Naive B cell (primary cell): ENCODE results near the gene DLG1. TPM values are rescaled to one million over a fixed set of nuclear protein-coding genes. Genes with fewer than 3 reads are reported as not detected.
"Not testable (repeated sequence)": the region's sequence is repeated elsewhere in the genome, so short reads cannot be mapped to it uniquely, and the experiment has no call there.

Experiments
- ATAC-seq, 2 donors: fragments of 150-1000 bp; cut with Tn5 transposase; 2 replicates each; pipeline ENCODE4 v1.10.0; 2021; ENCODE audit warnings: low read depth in 2 of 2, mild to moderate bottlenecking in 2 of 2, moderate library complexity in 2 of 2
- DNase-seq: peaks from one replicate; pipeline ENCODE4 v3.0.0; 2022
- H3K27ac Mint-ChIP-seq, 6 donors: one replicate each; pipeline ENCODE4 v1.8.0; 2020 to 2022; ENCODE audit warnings: mild to moderate bottlenecking in 6 of 6, mixed read lengths in 6 of 6, moderate library complexity in 5 of 6, inconsistent platforms in 2 of 6
- H3K27me3 Mint-ChIP-seq, 3 donors: one replicate each; pipeline ENCODE4 v1.8.0; 2021 to 2022; ENCODE audit warnings: mixed read lengths in 3 of 3, mild to moderate bottlenecking in 1 of 3
- H3K36me3 Mint-ChIP-seq, 2 donors: one replicate each; pipeline ENCODE4 v1.8.0; 2020 to 2022; ENCODE audit warnings: mixed read lengths in 2 of 2, inconsistent platforms in 1 of 2, mild to moderate bottlenecking in 1 of 2
- H3K4me1 Mint-ChIP-seq, 3 donors: one replicate each; pipeline ENCODE4 v1.8.0; 2020 to 2022; ENCODE audit warnings: mixed read lengths in 3 of 3, inconsistent platforms in 1 of 3, mild to moderate bottlenecking in 1 of 3, moderate library complexity in 1 of 3
- H3K4me3 Mint-ChIP-seq, 8 donors: one replicate each; pipeline ENCODE4 v1.8.0; 2020 to 2022; ENCODE audit warnings: mild to moderate bottlenecking in 8 of 8, mixed read lengths in 8 of 8, moderate library complexity in 8 of 8, inconsistent platforms in 2 of 8
- H3K9me3 Mint-ChIP-seq, 7 donors: one replicate each; pipeline ENCODE4 v1.8.0; 2020 to 2022; ENCODE audit warnings: mixed read lengths in 7 of 7, mild to moderate bottlenecking in 5 of 7, inconsistent platforms in 2 of 7, moderate library complexity in 1 of 7
- polyA plus RNA-seq, 6 donors: library from polyadenylated mRNA; unstranded; fragments of 300-500 nt; fragmentation: Illumina TruSeq; gene quantifications; one replicate each; pipeline ENCODE4 v1.2.3, GENCODE V29; 2021; ENCODE audit warnings: low read depth in 6 of 6

The DLG1 gene
- polyA plus RNA-seq, 6 donors from 2014 or later: 20.7 to 40.5 (median 33.2) TPM

DNA sequence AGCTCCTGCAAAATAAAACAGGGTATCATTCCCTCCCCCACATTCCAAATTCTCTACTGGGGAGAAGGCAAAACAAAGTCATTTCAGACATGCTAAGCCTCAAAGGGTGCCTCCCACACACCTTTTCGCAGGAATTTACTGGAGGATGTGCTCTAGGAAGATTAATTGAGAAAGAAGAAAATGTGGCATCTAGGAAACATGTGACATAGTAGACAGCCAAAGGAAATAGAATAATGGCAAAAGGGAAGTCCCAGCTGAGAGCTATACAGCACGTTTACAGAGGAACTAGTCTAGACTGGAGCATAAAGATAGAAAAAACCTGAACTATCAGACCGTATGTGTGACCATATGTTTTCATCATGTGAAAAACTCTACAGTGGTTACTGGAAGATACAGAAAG lies 210.0 kb downstream of the DLG1 start:
- peaks cover 19 to 31% (median 20%) of the 10 kb centered on the region in 3 donors for H3K4me1 Mint-ChIP-seq
- H3K9me3 Mint-ChIP-seq: peaks cover 0 to 3% (median 0%) of the 10 kb centered on the region in 7 donors
- peak overlapping the region; percentile 63 to 96 (median 88) for H3K27ac Mint-ChIP-seq

DNA sequence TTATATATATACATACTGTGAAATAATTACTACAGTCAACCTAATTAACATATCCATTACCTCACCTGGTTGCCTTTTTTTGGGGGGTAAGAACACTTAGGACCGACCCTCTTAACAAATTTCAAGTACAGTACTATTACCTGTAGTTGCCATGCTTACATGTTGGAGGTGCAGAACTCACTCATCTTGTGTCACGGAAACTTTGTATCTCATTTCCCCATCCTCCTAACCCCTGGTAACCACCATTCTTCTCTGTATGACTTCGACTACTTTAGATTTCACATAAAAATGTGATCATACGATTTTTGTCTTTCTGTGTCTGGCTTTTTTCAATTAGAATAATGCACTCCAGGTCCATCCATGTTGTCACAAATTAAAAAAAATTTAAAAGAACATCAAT lies 213.3 kb downstream of the DLG1 start:
- H3K4me3 Mint-ChIP-seq: no peak overlapping the region
- no peak for ATAC-seq
- H3K4me1 Mint-ChIP-seq: peaks cover 19 to 28% (median 20%) of the 10 kb centered on the region in 3 donors
- no peak for DNase-seq
- H3K27ac Mint-ChIP-seq: no peak overlapping the region
- H3K36me3 Mint-ChIP-seq: peaks cover 21 to 41% of the 10 kb centered on the region in 2 donors
- H3K27me3 Mint-ChIP-seq: no peaks in the 10 kb centered on the region
- peaks cover 0 to 3% (median 0%) of the 10 kb centered on the region in 7 donors for H3K9me3 Mint-ChIP-seq

More for the DNA sequence above, 210.0 kb downstream of the DLG1 start:
- peaks cover 21 to 30% of the 10 kb centered on the region in 2 donors for H3K36me3 Mint-ChIP-seq
- no peaks in the 10 kb centered on the region for H3K27me3 Mint-ChIP-seq
- ATAC-seq (peak; percentile 98 to 99), DNase-seq (peak; percentile 46)
- H3K4me3 Mint-ChIP-seq: peak overlapping the region in 4 of 8 donors; percentile 4 to 59 (median 56)

- Mint-ChIP-seq H3K4me3 (no peak overlapping the region), H3K4me1 (peaks cover 12 to 13% (median 12%) of the 10 kb centered on the region in 3 donors), H3K27ac (peak overlapping the region in 1 of 6 donors; percentile 35), H3K36me3 (peaks cover 14 to 32% of the 10 kb centered on the region in 2 donors), H3K9me3 (no peaks in the 10 kb centered on the region), H3K27me3 (no peaks in the 10 kb centered on the region)
- no peak for DNase-seq
- no peak for ATAC-seq
Measured at GRCh38 chr3:197083486-197083885, 214.9 kb downstream of the DLG1 start.

DNA sequence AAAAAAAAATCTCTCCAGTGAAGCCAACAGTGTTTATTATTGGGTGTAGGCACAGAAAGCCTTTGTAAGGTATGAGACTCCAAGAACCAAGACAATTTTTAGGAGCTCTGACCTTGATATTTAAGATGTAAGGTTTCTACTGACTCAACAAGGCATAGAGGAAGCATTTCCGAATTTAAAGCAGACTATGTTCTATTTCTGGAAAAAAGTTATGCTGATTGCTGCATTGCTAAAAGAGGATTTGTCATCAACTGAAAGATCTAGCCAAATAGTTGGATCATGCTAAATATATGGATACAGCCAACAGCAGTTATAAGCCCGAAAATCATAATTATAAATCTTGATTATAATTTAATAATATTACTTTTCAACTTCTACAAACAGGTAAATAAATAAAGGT lies 215.5 kb downstream of the DLG1 start:
- Mint-ChIP-seq H3K36me3 (peaks cover 8 to 26% of the 10 kb centered on the region in 2 donors), H3K9me3 (no peaks in the 10 kb centered on the region), H3K4me1 (peaks cover 6 to 7% (median 6%) of the 10 kb centered on the region in 3 donors), H3K27me3 (no peaks in the 10 kb centered on the region), H3K4me3 (no peak overlapping the region), H3K27ac (no peak overlapping the region)
- DNase-seq (no peak), ATAC-seq (no peak)

DNA sequence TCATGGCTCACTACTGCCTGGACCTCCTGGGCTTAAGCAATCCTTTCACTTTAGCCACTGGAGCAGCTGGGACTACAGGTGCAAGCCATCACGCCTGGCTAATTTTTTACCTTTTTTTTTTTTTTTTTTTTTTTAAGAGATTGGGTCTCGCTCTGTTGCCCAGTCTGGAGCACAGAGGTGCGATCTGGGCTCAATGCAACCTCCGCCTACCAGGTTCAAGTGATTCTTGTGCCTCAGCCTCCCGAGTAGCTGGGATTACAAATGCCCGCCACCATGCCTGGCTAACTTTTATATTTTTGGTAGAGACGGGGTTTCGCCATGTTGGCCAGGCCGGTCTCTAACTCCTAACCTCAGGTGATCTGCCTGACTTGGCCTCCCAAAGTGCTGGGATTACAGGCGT lies 218.1 kb downstream of the DLG1 start:
- no peak for ATAC-seq
- Mint-ChIP-seq H3K9me3 (no peaks in the 10 kb centered on the region), H3K4me1 (no peaks in the 10 kb centered on the region), H3K4me3 (peak overlapping the region in 1 of 8 donors; percentile 52), H3K27me3 (no peaks in the 10 kb centered on the region), H3K27ac (peak overlapping the region in 1 of 6 donors; percentile 26), H3K36me3 (peaks cover 0 to 24% of the 10 kb centered on the region in 2 donors)
- DNase-seq: no peak

DNA sequence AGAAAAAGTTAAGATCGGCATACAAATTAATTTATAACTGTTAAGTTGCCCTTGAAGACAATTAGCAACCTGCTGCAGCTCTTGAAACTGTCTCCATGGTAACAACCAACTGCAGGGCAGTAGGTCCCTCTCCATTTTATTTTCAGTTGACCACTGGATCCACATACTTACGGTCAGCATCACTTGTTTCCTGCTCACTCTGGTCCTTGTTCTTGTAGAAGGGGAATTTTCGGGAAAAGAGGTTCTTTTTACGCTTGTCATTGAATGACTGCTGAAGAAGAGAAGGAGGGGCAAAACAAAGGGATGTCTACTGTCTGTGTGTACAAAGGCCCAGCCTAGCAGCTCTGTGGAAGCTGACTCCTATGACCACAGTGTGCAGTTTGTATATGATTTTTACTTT lies 222.0 kb downstream of the DLG1 start:
- Mint-ChIP-seq H3K36me3 (peaks cover 17 to 31% of the 10 kb centered on the region in 2 donors), H3K4me1 (no peaks in the 10 kb centered on the region), H3K4me3 (no peak overlapping the region), H3K27me3 (no peaks in the 10 kb centered on the region), H3K9me3 (no peaks in the 10 kb centered on the region), H3K27ac (no peak overlapping the region)
- DNase-seq (no peak), ATAC-seq (no peak)

DNA sequence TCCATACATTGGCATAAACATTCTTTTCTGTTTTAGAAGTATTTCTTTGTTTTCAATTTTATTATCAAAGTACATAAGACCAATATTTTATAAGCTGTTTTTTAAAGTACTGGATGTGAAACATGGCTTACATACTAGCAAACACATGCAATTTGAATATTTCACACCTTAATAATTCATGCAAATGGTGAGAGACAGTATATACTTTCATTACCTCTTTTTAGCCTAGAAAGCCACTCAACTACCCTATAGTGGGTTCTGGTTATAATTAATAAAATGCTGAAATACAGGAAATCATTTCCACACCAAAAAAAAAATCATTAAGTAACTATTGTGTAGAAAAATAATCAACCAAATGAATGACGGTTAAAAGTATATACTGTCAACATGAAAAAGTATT lies 230.3 kb downstream of the DLG1 start:
- DNase-seq: peak; percentile 39
- H3K27ac Mint-ChIP-seq: peak overlapping the region in 2 of 6 donors; percentile 17 to 22
- peak overlapping the region in 3 of 8 donors; percentile 17 to 64 (median 40) for H3K4me3 Mint-ChIP-seq
- no peaks in the 10 kb centered on the region for H3K27me3 Mint-ChIP-seq
- no peaks in the 10 kb centered on the region for H3K9me3 Mint-ChIP-seq
- peaks cover 21 to 27% of the 10 kb centered on the region in 2 donors for H3K36me3 Mint-ChIP-seq
- peaks cover 9 to 23% (median 13%) of the 10 kb centered on the region in 3 donors for H3K4me1 Mint-ChIP-seq
- ATAC-seq: peak; percentile 98 to 100

DNA sequence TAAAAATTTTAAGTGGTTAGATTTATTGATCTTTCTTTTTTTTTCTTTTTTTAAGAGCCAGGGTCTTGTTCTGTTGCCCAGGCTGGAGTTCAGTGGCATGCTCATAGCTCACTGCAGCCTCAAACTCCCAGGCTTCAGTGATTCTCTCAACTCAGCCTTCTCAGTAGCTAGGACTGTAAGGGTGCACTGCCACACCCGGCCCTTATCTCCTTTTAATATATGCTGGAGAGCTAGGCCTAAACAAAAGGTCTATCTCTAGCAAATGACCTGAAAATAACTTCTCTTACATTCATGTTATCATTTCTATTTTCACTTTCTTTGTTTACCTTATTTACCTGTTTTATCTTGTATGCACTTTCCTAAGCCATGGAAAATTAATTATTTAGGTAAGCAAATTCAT lies 233.6 kb downstream of the DLG1 start:
- Mint-ChIP-seq H3K9me3 (no peaks in the 10 kb centered on the region), H3K27me3 (no peaks in the 10 kb centered on the region), H3K4me3 (no peak overlapping the region), H3K27ac (no peak overlapping the region), H3K36me3 (peaks cover 32 to 34% of the 10 kb centered on the region in 2 donors), H3K4me1 (peaks cover 9 to 19% (median 13%) of the 10 kb centered on the region in 3 donors)
- DNase-seq: no peak
- ATAC-seq: no peak

DNA sequence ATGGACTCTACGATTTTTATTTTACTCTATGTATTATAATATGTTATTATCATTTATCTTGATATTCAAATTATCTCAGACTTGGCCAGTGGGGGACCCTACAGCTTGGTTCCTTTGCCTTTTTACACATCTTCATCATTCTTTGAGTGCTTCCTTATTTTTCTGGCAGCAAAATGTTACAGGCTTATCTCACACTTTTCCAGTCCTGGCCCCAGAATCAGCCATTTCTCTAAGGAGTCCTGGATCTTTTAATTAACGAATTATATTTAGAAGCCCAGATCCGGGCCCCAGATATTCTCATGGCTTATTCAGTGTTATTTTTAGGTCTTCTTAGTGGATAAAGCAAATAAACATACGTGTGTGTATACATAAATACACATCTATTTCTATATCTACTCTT lies 236.0 kb downstream of the DLG1 start:
- DNase-seq (no peak), ATAC-seq (no peak)
- peaks cover 4 to 6% (median 5%) of the 10 kb centered on the region in 3 donors for H3K4me1 Mint-ChIP-seq
- H3K27me3 Mint-ChIP-seq: no peaks in the 10 kb centered on the region
- peaks cover 51 to 53% of the 10 kb centered on the region in 2 donors for H3K36me3 Mint-ChIP-seq
- no peak overlapping the region for H3K4me3 Mint-ChIP-seq
- no peaks in the 10 kb centered on the region for H3K9me3 Mint-ChIP-seq
- no peak overlapping the region for H3K27ac Mint-ChIP-seq

- DNase-seq, ATAC-seq, H3K27ac Mint-ChIP-seq, H3K27me3 Mint-ChIP-seq, H3K4me3 Mint-ChIP-seq, H3K4me1 Mint-ChIP-seq, H3K9me3 Mint-ChIP-seq: not testable (repeated sequence)
- H3K36me3 Mint-ChIP-seq: peaks cover 7 to 14% of the 10 kb centered on the region in 2 donors
Measured at GRCh38 chr3:197051637-197052036, 246.8 kb downstream of the DLG1 start.

- no peak for ATAC-seq
- Mint-ChIP-seq H3K9me3 (peaks cover 0 to 5% (median 0%) of the 10 kb centered on the region in 7 donors), H3K4me3 (no peak overlapping the region), H3K4me1 (no peaks in the 10 kb centered on the region), H3K27me3 (no peaks in the 10 kb centered on the region), H3K36me3 (peaks cover 7 to 14% of the 10 kb centered on the region in 2 donors), H3K27ac (peak overlapping the region in 1 of 6 donors; percentile 14)
- DNase-seq: no peak
Measured at GRCh38 chr3:197050511-197050910, 247.9 kb downstream of the DLG1 start.

- Mint-ChIP-seq H3K9me3 (no peaks in the 10 kb centered on the region), H3K36me3 (peaks cover 0 to 4% of the 10 kb centered on the region in 2 donors), H3K4me1 (no peaks in the 10 kb centered on the region), H3K27ac (no peak overlapping the region), H3K4me3 (no peak overlapping the region), H3K27me3 (no peaks in the 10 kb centered on the region)
- no peak for ATAC-seq
- no peak for DNase-seq
Measured at GRCh38 chr3:197042539-197042938, 255.9 kb downstream of the DLG1 start.

DNA sequence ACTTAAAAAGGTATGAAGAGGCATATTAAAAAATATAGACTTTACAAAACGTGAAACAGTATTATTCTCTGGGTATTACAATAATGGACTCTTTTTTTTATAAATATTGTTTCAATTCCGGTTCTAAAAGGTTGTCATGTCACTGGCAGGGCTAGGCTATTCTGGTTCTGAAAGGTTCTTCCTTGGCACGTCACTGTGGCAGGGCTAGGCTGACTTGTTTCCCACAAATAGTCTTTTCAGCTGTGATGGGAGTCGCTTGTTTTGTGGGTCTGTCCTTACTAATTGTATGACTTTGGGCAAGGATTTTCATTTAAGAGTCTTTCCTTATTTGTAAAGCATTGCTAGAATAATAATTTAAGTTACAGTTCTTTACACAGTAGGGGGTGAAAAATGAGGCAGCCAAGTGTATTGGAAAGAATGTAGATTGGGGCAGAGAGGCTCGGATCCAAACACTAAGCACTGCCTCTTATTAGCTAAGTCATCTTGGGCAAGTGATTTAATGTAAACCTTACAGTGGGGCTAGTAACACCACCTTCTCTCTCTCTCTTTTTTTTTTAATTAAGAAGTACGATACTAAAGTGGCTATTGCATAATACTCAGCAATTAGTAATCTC lies 256.4 kb downstream of the DLG1 start:
- DNase-seq: no peak
- Mint-ChIP-seq H3K4me1 (peaks cover under 1 to 3% (median 2%) of the 10 kb centered on the region in 3 donors), H3K9me3 (no peaks in the 10 kb centered on the region), H3K4me3 (no peak overlapping the region), H3K27ac (no peak overlapping the region), H3K27me3 (no peaks in the 10 kb centered on the region), H3K36me3 (peaks cover 0 to 3% of the 10 kb centered on the region in 2 donors)
- no peak for ATAC-seq

DNA sequence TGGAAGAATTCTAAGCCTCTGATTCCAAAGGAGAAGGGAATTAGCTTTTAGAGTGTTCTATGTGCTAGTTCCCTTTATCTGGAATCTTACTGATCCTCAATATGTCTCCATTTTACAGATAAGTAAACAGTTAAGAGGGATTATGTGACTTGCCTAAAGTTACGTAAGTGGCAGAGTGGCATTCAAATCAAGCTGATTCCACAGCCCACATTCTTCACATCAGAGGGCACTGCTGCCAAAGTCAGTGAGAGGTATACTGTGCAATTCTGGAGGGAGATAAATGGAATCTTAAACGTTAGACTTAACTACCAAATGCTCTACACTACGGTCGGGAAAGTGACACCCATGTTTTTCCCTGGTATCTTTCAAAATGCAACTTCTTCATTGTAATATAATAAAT lies 257.8 kb downstream of the DLG1 start:
- Mint-ChIP-seq H3K9me3 (no peaks in the 10 kb centered on the region), H3K4me3 (no peak overlapping the region), H3K36me3 (no peaks in the 10 kb centered on the region), H3K27me3 (peaks cover 0 to 2% (median 0%) of the 10 kb centered on the region in 3 donors), H3K27ac (peak overlapping the region in 1 of 6 donors; percentile 26), H3K4me1 (peaks cover 4 to 5% (median 5%) of the 10 kb centered on the region in 3 donors)
- no peak for DNase-seq
- ATAC-seq: no peak
